Measurements from ENCODE around the gene ARID4B.

The ARID4B gene

GRCh38 chr1:235320521-235321179, 7.3 kb downstream of the ARID4B start:
- no peak overlapping the region for H3K4me3 ChIP-seq (ENCODE audit: insufficient read depth, low read length, poor library complexity, severe bottlenecking)
- no peak overlapping the region for H3K4me2 ChIP-seq (ENCODE audit: low read depth, low read length, poor library complexity, severe bottlenecking)
- H3K9me2 ChIP-seq (replicated peaks; ENCODE audit: insufficient read depth, low read length) = no peaks in the 10 kb centered on the region
- H2AFZ ChIP-seq (ENCODE audit: low read depth, low read length, severe bottlenecking) = no peak overlapping the region
- peaks cover 99% of the 10 kb centered on the region for H3K79me2 ChIP-seq (ENCODE audit: insufficient read depth, low read length)
- peaks cover 26% of the 10 kb centered on the region for H4K20me1 ChIP-seq (ENCODE audit: low read depth, low read length)
- H3K36me3 ChIP-seq (ENCODE audit: low read length) = no peaks in the 10 kb centered on the region; the same call in 1 of the 2 replicates
- no peak overlapping the region for H3K27ac ChIP-seq (ENCODE audit: low read depth, low read length)
- no peak overlapping the region for H3K9ac ChIP-seq (ENCODE audit: low read length)
- H3K9me3 ChIP-seq (ENCODE audit: insufficient read depth, low read length) = no peaks in the 10 kb centered on the region
- peaks cover 18% of the 10 kb centered on the region for H3F3A ChIP-seq (ENCODE audit: insufficient read depth)
- TF ChIP-seq EZH2phosphoT487 (conservative IDR thresholded peaks at IDR 0.05; ENCODE audit: low read length) = no peak
- TF ChIP-seq CTCF (IDR thresholded peaks at IDR 0.05; ENCODE audit: insufficient read depth, low read length, poor library complexity, severe bottlenecking) = no peak
- no peaks in the 10 kb centered on the region for H3K27me3 ChIP-seq (ENCODE audit: low read length)

GRCh38 chr1:235319255-235319654, 8.7 kb downstream of the ARID4B start:
- no peaks in the 10 kb centered on the region for H3K9me2 ChIP-seq (replicated peaks; ENCODE audit: insufficient read depth, low read length)
- H3K4me2 ChIP-seq (ENCODE audit: low read depth, low read length, poor library complexity, severe bottlenecking) = no peak overlapping the region

GRCh38 chr1:235317168-235317567, 10.8 kb downstream of the ARID4B start:
- H3K9ac ChIP-seq (ENCODE audit: low read length) = no peak overlapping the region
- no peaks in the 10 kb centered on the region for H3K9me2 ChIP-seq (replicated peaks; ENCODE audit: insufficient read depth, low read length)
- H3K9me3 ChIP-seq (ENCODE audit: insufficient read depth, low read length) = no peaks in the 10 kb centered on the region
- peaks cover 15% of the 10 kb centered on the region; the same call in 1 of the 2 replicates for H3F3A ChIP-seq (ENCODE audit: insufficient read depth)
- H3K79me2 ChIP-seq (ENCODE audit: insufficient read depth, low read length) = peaks cover 98% of the 10 kb centered on the region
- H3K4me2 ChIP-seq (ENCODE audit: low read depth, low read length, poor library complexity, severe bottlenecking) = no peak overlapping the region
- H3K27ac ChIP-seq (ENCODE audit: low read depth, low read length) = no peak overlapping the region
- H4K20me1 ChIP-seq (ENCODE audit: low read depth, low read length) = peaks cover 28% of the 10 kb centered on the region
- no peak for TF ChIP-seq EZH2phosphoT487 (conservative IDR thresholded peaks at IDR 0.05; ENCODE audit: low read length)
- no peak for TF ChIP-seq CTCF (IDR thresholded peaks at IDR 0.05; ENCODE audit: insufficient read depth, low read length, poor library complexity, severe bottlenecking)
- H3K36me3 ChIP-seq (ENCODE audit: low read length) = no peaks in the 10 kb centered on the region; the same call in 1 of the 2 replicates
- no peak overlapping the region for H3K4me3 ChIP-seq (ENCODE audit: insufficient read depth, low read length, poor library complexity, severe bottlenecking)
- H3K27me3 ChIP-seq (ENCODE audit: low read length) = no peaks in the 10 kb centered on the region
- H2AFZ ChIP-seq (ENCODE audit: low read depth, low read length, severe bottlenecking) = no peak overlapping the region

More at GRCh38 chr1:235319255-235319654, 8.7 kb downstream of the ARID4B start:
- no peaks in the 10 kb centered on the region for H3K27me3 ChIP-seq (ENCODE audit: low read length)
- no peak for TF ChIP-seq EZH2phosphoT487 (conservative IDR thresholded peaks at IDR 0.05; ENCODE audit: low read length)
- no peak overlapping the region for H3K27ac ChIP-seq (ENCODE audit: low read depth, low read length)
- H2AFZ ChIP-seq (ENCODE audit: low read depth, low read length, severe bottlenecking) = no peak overlapping the region
- peaks cover 27% of the 10 kb centered on the region for H4K20me1 ChIP-seq (ENCODE audit: low read depth, low read length)
- H3K9ac ChIP-seq (ENCODE audit: low read length) = no peak overlapping the region
- H3K9me3 ChIP-seq (ENCODE audit: insufficient read depth, low read length) = no peaks in the 10 kb centered on the region
- no peak overlapping the region for H3K4me3 ChIP-seq (ENCODE audit: insufficient read depth, low read length, poor library complexity, severe bottlenecking)
- peaks cover 10% of the 10 kb centered on the region; the same call in 1 of the 2 replicates for H3F3A ChIP-seq (ENCODE audit: insufficient read depth)
- no peaks in the 10 kb centered on the region; the same call in 1 of the 2 replicates for H3K36me3 ChIP-seq (ENCODE audit: low read length)
- H3K79me2 ChIP-seq (ENCODE audit: insufficient read depth, low read length) = peaks cover 98% of the 10 kb centered on the region

- TF ChIP-seq CTCF (IDR thresholded peaks at IDR 0.05; ENCODE audit: insufficient read depth, low read length, poor library complexity, severe bottlenecking) (no peak), EZH2phosphoT487 (conservative IDR thresholded peaks at IDR 0.05; ENCODE audit: low read length) (no peak)
- Histone ChIP-seq H3K9me3 (ENCODE audit: insufficient read depth, low read length) (no peaks in the 10 kb centered on the region), H3K4me3 (ENCODE audit: insufficient read depth, low read length, poor library complexity, severe bottlenecking) (no peak overlapping the region), H4K20me1 (ENCODE audit: low read depth, low read length) (peaks cover 29% of the 10 kb centered on the region), H2AFZ (ENCODE audit: low read depth, low read length, severe bottlenecking) (no peak overlapping the region), H3K36me3 (ENCODE audit: low read length) (no peaks in the 10 kb centered on the region; the same call in 1 of the 2 replicates), H3K9ac (ENCODE audit: low read length) (no peak overlapping the region), H3F3A (ENCODE audit: insufficient read depth) (peaks cover 15% of the 10 kb centered on the region; the same call in 1 of the 2 replicates), H3K4me2 (ENCODE audit: low read depth, low read length, poor library complexity, severe bottlenecking) (no peak overlapping the region), H3K27me3 (ENCODE audit: low read length) (no peaks in the 10 kb centered on the region), H3K27ac (ENCODE audit: low read depth, low read length) (no peak overlapping the region), H3K79me2 (ENCODE audit: insufficient read depth, low read length) (peaks cover 98% of the 10 kb centered on the region), H3K9me2 (replicated peaks; ENCODE audit: insufficient read depth, low read length) (no peaks in the 10 kb centered on the region)
Measured at GRCh38 chr1:235315735-235316134, 12.2 kb downstream of the ARID4B start.
